HG03175 (cell line): ENCODE measurements around the gene RAB11A.

Experiments
- ATAC-seq: cut with Tn5 transposase; IDR thresholded peaks from one replicate; pipeline ENCODE4 v1.9.1; 2021; ENCODE audit warnings: mild to moderate bottlenecking, moderate library complexity; ENCODE audit not compliant: unreplicated experiment

The RAB11A gene

DNA sequence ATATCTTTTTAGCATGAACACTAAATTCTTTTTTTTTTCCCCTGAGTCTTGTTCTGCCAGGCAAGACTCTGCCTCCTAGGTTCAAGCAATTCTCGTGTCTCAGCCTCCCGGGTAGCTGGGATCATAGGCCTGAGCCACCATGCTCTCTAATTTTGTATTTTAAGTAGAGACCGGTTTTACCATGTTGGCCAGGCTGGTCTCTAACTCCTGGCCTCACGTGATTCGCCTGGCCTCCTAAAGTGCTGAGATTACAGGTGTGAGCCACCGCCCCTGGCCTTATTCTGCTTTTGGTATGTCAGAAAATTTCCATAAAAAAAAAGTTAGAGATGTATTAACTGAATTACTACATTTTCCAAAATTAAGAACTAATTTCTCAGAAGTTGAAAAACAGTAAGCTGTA, 14.3 kb downstream of the RAB11A start:
- ATAC-seq = no peak

DNA sequence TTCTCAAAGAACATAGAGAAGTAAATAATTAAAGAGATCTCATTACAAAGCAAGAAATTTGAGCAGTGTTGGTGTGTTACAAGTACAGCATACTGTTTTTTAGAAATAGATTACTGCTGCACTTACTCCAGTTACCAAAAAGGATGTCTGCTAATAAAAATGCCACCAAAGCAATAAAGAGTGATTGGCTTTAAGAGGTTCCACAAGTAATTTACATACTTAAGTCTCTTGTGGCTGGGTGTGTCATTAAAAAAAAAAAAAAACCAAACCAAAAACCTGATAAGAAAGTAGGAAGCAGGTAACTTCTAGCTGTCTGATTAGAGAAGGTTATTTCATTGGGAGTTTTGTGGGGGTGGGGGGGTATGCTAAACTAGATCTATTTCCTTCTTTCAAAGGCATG, 15.2 kb downstream of the RAB11A start:
- ATAC-seq = no peak

DNA sequence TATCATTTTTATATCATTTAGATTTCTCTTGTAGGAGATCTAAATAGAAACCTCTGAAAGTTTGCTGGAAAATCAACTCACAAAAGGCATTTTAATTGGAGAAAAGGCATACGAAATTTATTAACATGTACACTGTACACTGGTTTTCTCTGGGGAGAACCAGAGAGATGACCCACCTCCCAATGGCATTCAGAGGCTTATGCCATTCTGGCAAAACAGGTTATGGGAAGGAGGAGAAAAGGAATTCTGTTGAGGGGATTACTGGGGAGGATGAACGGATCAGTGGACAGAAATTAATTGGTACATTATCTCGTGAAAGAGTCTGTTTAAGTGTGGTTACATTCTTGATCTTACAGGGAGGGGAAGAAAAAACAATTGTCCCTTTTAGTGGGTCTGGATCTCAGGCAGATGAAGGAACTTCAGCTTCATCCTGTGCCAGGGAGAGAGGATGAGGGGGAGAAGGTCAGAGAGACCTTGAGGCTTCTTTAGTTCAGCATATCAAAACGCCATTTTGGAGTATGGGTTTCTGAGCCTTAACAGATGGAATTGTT, 16.5 kb downstream of the RAB11A start:
- ATAC-seq = no peak

DNA sequence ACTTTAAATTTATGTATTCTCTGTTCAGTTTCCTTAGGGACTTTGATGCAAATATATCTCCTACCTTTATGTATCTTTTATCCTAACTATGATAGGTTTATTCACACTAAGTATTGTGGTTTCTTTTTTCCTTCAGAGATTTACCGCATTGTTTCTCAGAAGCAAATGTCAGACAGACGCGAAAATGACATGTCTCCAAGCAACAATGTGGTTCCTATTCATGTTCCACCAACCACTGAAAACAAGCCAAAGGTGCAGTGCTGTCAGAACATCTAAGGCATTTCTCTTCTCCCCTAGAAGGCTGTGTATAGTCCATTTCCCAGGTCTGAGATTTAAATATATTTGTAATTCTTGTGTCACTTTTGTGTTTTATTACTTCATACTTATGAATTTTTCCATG, 18.3 kb downstream of the RAB11A start:
- no peak for ATAC-seq

DNA sequence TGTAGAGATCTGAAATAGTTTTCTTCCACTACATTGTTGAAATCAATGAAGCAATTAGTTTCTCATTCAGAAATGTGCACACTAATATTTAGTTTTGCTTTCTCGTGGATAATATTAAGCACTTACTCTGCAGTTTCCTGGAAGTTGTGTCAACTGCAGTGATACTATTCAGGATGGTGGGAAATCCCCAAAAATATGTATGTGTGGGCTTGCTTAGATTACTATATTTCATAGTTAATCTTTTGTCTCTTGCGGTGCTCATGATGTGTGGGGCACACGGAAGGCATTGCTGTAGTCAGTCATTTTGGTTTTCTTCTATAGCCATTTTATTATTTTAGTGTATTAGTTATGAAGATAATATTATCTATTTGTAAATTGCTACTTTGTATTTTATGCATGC, 19.7 kb downstream of the RAB11A start:
- ATAC-seq = no peak

DNA sequence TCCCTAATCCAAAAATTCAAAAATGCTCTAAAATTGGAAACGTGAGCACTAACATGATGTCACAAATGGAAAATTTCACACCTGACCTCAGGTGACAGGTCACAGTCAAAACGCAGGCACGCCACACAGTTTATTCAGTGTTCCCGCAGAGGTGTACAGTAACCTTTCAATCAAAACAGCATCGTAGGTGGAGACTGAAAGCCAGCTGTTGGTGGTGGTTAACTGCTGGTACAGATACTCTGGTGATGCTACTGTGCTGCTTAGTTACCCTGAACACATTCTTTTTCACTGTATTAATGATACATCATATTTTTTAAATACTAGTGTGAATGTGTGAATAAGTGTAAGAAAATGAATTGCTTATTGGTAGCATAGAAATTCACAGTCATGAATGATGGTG, 23.8 kb downstream of the RAB11A start:
- no peak for ATAC-seq

DNA sequence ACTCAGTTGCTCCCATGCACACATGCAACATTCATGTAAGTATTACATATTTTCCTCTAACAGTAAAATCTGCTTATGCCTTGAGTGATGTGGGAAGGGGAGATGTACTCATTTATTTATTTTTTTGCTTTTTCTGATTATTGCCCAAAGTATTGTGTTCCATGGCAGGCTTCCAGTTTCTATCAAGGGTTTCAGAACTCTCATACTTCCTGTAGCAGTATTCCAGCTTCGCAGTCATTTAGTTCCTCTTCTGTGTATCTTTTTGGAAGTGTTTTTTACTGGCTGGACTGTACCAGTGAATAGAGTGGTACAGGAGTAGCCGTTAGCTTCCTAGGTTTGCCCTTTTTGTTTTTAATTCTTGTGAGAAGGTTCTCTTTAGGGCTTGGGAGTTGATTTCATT, 26.9 kb downstream of the RAB11A start:
- ATAC-seq = no peak

DNA sequence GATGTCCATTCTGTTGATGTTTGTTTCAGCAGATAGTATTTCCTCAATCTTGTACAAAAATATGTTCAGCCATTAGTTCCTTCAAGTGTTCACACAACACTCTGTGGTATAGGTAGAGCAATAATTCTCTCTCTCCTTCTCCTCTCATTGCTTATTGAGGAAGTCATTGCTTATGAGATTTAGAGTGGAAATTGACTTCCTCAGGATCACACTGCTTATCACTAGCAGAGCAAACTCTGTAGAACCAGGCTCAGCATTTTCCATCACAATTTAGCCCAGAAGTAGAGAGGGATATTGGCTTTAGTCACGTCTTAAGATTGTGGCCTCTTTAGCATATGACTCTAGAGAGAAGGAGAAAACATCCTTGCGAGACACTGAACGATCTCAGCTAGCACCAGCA, 31.2 kb downstream of the RAB11A start:
- no peak for ATAC-seq

DNA sequence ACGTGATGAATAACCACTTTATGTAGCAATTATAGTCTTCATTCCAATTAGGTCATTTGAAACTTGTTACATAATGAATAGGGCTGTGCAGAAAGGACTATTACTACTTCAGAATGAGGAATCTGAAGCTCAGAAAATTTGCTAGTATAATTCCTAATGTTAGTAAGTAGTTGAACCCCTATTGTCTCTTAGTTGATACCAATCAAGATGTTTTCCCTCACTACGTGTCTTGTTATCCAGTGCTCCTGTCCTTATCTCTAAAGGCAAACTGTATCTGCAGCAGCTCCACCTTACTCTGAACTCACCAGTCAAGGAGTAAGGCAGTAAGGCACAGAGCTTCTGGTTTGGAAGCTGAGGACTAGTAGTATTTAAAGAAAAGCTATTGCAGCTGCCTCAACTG, 32.0 kb downstream of the RAB11A start:
- no peak for ATAC-seq

DNA sequence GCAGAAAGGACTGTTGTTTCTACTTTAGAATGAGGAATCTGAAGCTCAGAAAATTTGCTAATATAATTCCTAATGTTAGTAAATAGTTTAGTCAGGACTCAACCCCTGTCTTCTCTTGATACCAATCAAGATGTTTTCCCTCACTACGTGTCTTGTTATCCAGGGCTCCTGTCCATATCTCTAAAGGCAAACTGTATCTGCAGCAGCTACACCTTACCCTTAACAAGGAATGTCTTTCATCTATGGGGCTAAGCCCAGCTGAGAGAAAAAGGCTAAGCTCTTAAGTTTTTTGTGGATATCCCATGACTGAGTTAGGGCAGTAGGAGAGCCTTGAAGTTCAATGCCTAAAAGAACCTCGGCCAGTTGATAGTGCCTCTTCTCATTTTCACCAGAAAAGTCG, 32.5 kb downstream of the RAB11A start:
- no peak for ATAC-seq

DNA sequence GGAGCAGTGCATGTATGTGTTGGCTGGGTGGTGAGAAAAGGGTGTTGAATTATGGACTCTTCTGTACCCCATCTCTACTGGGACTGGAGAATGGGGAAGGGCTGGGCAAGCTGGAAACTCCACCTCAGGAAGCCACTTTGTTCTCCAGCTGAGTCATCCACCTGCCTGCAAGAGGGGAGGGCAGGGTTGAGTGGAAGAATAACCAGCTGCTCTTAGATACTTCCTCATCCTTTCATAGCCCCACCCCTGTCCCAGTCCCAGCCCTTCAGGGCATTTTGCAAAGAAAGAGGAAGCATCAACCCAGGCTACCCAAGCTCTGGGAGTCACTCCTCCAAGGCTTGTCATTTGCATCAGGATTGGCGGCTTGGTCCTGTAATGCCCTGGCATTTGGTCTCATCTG, 33.1 kb downstream of the RAB11A start:
- peak; percentile 67 for ATAC-seq

DNA sequence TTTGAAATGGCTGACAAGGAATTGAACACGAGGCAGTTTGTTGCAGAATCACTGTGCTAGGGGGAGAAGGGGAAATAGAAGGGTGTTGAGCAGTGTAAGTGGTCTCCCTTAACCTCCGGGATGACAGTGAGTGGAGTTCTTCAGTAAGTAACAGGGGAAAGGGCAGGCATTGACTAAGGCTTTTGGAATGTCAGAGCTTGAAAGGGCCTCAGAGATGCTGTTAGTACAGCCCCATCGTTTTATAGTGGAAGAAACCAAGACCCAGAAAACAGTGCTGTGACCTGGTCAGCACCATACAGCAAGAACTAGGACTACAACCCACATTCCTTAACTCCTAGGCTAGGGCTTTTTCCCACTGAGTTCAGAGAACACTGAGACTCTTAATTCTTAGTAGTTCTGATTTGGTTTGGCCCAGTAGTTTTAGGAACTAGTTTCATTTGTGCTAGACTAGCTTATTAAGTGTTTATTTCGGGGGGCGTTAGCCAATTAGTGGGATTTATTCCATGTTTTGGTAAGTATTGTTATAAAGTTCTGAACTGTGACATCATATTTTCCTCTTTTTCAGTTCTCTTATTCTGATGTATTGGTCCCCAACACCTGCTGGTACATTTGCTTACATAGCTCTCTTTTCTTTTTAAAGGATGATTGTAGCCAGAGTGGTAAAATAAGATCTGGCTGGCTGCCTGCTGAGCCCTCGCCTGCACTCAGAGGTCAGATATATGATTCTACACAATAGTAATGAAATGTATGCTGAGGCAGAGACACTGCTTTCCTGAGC, 34.2 kb downstream of the RAB11A start:
- ATAC-seq = no peak

DNA sequence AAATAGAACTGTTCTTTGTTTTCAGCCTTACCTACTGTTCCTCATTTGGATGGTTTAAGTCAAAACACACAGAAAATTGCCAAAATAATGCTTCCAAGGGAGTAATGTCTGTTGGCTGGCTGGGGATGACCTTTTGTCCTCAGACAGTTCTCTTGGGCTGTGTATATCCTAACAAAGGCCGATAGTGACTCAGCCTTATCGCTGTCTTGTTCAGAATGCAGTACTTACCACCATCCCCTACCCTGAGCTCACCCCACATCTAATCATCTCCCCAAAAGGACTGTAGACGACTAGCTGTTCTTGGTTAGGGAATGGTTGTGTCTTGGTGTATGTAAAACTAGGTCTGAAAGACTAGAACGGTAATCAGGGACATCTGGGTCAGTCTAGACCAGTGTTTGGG, 35.0 kb downstream of the RAB11A start:
- ATAC-seq = no peak

DNA sequence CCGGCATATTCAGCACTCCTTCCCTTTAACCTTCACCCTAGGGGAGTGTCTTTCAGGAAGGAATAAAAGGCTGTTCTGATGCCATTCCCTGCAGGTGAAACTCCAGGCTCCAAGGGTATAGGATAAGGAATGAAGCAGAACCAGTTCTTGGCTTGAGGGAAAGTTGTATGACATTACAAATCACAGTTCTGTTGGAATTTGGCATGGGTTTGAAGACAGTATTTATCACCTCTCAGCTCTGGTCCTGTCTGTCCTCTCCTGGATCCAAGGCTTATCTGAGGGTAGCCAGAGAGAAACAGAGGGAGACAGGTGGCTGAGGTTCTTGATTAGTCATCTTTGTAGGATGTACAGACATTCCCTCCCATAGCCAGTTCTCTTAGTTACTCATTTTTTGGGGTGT, 37.1 kb downstream of the RAB11A start:
- no peak for ATAC-seq

DNA sequence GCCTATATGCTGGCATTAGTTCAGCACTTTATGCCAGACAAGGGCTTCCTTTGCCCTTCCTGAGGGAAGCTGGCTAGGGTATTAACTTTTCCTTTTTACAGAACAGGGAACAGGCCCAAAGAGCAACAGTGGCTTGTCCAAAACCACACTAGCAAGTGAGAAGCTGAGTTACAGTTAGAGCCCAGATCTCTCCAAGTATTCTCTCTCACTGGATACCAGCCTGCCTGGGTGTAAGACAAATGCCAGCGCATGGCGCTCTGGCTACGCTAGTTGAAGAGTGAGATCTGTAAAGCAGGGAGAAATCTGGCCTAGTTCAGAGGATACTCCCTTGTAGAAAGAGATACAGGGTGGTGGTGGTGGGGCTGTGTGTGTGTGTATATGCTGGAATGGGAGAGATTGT, 38.4 kb downstream of the RAB11A start:
- no peak for ATAC-seq

DNA sequence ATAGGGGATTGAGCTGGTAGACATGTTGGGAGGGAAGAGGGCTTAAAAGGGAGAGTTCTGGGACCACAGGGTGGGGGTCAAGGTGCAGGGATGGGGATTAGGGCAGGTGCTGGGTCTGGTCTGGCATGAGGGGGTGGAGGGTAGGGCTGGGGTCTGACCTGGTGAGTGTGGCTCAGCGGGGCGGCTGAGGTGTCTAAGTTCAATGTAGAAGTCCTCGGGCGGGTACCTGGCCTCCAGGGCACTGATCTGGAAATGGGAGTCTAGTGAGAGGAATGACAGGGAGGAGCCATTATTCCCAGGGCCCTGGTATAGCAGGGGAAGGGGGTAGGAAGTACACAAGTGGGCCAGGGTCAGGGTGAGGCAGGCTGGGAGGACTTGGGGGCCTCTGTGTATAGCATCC, 39.6 kb downstream of the RAB11A start:
- ATAC-seq = no peak

DNA sequence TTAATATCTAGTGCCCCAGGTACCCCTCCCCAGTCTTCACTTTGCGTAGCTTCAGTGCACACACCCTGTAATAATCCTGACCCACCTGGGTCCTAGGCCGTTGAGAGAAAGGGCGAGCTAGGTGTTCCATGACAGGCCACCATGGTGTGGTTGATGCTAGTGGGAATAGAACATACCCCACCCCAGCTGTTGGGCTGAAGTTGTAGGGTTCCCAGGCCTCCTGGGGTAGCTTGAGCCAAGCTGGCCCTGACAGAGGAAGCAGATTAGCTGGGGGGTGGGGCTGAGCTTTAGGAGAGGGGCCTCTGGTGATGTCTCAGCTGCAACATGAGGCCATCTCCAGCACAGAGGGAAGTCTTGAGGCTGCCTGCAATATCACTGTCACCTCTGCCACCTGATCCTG, 40.5 kb downstream of the RAB11A start:
- ATAC-seq = no peak

DNA sequence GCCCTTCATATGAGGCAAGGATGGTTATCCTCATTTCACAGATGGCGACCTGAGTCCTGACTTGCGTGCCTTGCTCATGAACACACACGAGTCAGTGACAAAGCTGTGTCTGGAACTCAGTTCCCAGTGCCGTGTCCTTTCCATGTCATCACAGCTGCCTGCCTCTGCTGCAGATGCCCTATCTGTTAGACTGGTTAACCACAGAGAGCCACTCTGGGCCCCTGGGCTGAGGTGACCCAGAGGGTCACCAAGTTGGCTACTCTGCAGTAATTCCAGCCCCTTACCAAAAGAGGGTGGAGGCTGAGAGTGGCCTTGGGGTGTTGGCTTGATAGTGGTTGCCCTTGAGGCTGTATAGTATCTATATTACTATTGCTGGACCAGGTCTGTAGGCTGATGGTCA, 41.0 kb downstream of the RAB11A start:
- ATAC-seq = no peak

DNA sequence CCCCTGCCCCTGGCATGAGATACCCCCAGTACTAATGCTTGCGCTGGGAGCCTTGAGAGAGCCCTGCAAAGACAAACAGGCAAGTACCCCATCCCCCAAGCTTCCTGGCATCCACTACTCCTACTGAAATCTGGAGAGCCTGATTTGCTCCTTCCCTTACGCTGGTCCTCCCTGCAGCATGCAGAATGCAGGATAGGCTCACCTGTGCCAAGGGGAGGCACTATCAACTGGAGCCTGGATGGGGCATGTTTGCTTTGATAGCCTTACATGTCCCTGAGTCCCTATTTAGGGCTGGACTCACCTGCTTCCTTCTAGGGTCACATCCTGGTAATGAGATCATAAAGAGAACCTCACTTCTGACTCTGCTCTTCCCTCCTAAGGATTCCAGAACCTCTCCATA, 42.9 kb downstream of the RAB11A start:
- ATAC-seq = no peak

DNA sequence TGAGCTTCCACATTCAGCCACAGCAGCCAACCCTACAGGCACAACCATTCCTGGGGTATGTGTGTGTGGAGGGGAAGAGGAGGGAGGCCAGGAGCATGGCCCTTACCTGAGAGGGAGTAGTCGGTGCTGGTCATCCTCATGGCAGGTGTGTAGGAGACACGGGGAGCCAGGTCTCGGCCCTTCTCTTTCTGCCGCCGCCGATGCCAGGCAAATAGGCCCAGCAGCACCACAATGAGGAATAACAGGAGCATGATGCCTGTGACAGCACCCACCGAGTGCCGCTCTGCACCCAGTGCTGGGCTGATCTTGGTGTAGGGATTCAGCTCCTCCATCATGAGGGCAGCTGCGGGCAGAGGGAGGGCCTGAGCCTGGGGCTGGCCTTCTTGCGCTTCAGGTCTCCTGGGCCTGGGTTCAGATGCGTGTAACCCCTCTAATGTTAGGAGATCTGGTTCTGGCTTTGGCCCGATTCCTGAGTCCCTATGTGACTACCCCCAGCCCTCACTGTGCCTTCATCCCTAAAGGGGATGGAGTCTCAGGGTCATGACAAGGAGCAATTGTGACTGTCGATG, 44.4 kb downstream of the RAB11A start:
- ATAC-seq = no peak

DNA sequence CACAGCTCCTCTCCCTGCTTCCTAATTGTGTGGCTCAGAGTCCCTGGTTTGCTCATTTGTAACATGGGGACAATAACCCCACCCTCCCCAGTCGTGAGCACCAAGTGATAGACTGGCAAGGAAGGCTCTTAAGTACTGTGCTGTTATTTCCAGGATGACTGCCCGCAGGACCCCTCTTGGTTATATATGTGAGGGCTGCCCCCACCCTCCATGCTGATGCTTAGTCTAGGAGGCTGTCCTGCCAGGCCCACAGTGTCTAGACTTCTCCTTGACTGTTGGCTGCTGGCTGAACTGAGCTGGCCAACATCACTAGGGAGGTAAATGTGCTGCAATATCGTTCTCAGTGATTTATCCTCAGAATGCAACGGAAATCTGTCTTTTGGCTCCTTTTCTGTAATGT, 45.1 kb downstream of the RAB11A start:
- ATAC-seq = no peak

DNA sequence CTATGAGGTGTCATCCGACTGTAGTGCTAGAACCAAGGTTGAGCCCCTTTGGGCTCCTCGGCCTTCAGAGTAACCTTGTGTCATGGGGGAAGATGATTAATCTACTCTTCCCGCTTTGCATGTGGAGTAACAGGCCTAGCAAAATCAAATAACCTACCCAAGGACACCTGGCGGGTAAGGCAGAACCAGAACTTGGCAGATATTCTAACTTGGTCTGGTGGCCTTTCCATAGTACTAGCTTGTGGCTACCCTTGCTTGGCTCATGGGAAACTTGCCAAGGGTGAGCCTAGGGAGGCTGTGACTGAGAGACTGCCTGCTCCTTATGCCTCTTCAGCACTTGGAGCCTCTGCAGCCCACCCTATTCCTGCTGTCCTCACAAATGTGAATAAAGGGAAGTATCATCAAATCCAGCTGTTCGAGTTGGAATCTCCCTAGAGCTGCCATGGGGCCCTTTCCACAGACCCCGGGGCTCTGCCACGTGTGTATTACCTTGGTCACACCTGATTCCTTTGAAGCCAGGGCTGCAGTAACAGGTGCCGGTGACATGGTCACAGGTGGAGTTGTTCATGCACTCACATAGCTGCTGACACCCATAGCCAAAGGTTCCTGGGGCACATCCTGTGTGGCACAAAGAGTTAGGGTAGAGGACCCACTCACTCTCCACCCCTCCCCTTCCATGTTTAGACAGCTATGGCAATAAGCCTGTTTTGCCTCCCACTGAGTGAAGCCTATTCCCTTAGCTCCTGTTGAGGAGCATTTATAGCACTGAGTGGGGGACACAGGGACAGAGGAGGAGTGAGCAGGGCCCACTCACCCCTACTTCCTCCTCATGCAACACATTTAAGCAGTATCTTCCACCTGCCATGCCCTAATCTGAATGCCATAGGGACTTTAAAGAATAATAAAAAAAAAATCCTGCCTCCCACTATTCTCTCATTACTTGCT, 46.0 kb downstream of the RAB11A start:
- no peak for ATAC-seq
